Mammary epithelial cell (primary cell): ENCODE data around the gene KAT8.

Experiments
- EZH2 ChIP-seq: IDR thresholded peaks from 2 replicates; pipeline ENCODE4 v1.6.1; 2012; ENCODE audit warnings: low read length, inconsistent platforms, borderline replicate concordance
- TF ChIP-seq, protein P1 (sequence below), 2 donors: IDR thresholded peaks in 1 of 2; conservative IDR thresholded peaks in 1 of 2; 2 replicates each; pipeline ENCODE4 v1.5.1; 2011 to 2012; ENCODE audit warnings: inconsistent platforms in 2 of 2, low read length in 2 of 2, mild to moderate bottlenecking in 2 of 2, control low read depth in 1 of 2, low read depth in 1 of 2; ENCODE audit not compliant: insufficient read depth in 1 of 2; ENCODE audit errors: extremely low read depth in 1 of 2

DNA sequence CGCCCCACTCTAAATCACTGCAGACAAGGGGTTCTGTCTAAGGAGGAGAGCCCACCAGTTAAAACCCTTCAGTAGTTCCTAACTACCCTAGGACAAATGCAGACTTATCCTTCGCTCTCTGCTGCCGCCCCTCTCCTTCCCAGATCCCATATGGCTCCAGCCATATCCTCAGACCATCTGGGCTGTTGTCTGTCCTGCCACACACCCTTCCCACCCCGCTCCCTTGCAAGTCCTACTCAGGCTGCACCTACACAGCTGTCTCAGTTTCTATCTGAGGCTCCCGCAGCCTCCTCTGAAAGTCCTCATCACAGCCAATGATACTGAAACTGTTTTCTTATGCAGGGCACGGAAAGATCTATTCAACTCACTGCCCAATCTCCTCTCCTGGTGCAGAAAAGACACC, 10.0 kb upstream of the KAT8 start:
- TF ChIP-seq, protein P1, sequence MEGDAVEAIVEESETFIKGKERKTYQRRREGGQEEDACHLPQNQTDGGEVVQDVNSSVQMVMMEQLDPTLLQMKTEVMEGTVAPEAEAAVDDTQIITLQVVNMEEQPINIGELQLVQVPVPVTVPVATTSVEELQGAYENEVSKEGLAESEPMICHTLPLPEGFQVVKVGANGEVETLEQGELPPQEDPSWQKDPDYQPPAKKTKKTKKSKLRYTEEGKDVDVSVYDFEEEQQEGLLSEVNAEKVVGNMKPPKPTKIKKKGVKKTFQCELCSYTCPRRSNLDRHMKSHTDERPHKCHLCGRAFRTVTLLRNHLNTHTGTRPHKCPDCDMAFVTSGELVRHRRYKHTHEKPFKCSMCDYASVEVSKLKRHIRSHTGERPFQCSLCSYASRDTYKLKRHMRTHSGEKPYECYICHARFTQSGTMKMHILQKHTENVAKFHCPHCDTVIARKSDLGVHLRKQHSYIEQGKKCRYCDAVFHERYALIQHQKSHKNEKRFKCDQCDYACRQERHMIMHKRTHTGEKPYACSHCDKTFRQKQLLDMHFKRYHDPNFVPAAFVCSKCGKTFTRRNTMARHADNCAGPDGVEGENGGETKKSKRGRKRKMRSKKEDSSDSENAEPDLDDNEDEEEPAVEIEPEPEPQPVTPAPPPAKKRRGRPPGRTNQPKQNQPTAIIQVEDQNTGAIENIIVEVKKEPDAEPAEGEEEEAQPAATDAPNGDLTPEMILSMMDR (conservative IDR thresholded peaks at IDR 0.05 in 1 of 2, IDR thresholded peaks at IDR 0.05 in 1 of 2; ENCODE audit: extremely low read depth in 1 of 2, insufficient read depth in 1 of 2, low read depth in 1 of 2, low read length in 2 of 2), result no peak
- no peak for TF ChIP-seq EZH2
